NT2/D1 (cell line): ENCODE data around the gene NIT1.

Experiments used
- SUZ12 ChIP-seq: IDR thresholded peaks from 2 replicates; pipeline ENCODE4 v1.6.1; 2011; ENCODE audit not compliant: insufficient read length, insufficient read depth; ENCODE audit errors: extremely low read depth
- YY1 ChIP-seq: IDR thresholded peaks from 2 replicates; pipeline ENCODE4 v1.6.1; 2011; ENCODE audit not compliant: insufficient read length, insufficient read depth

- TF ChIP-seq SUZ12 (no peak), YY1 (no peak)
Observed at GRCh38 chr1:161133220-161133740, 15.4 kb downstream of the NIT1 start.
